Measurements from ENCODE around the gene LRSAM1. TPM values are rescaled to one million over a fixed set of nuclear protein-coding genes. Genes with fewer than 3 reads are reported as not detected.

LRSAM1 gene
- polyA plus RNA-seq (ENCODE audit: insufficient read depth in 1 of 5, insufficient read length in 5 of 5, low replicate concordance in 1 of 5), result 10 to 100 TPM; 15.1 to 19.9 (median 16.7) TPM
- long read RNA-seq, donor 1, result 0 reads
- long read RNA-seq, donor 2, partial matches to known transcripts, result 0 of 1 reads
- long read RNA-seq, donor 2, other reads (novel, unspliced or antisense), result 0 of 1 reads
- long read RNA-seq, donor 3, partial matches to known transcripts, result 7 of 7 reads
- long read RNA-seq, donor 3, other reads (novel, unspliced or antisense), result 0 of 7 reads
- long read RNA-seq, donor 4, result 0 reads
- long read RNA-seq, donor 5, partial matches to known transcripts, result 6 of 8 reads
- long read RNA-seq, donor 5, other reads (novel, unspliced or antisense), result 0 of 8 reads
- long read RNA-seq, donor 6, partial matches to known transcripts, result 0 of 2 reads
- long read RNA-seq, donor 6, other reads (novel, unspliced or antisense), result 0 of 2 reads
- long read RNA-seq, donor 7, partial matches to known transcripts, result 6 of 7 reads
- long read RNA-seq, donor 7, other reads (novel, unspliced or antisense), result 0 of 7 reads
- long read RNA-seq, donor 8, partial matches to known transcripts, result 0 of 1 reads
- long read RNA-seq, donor 8, other reads (novel, unspliced or antisense), result 0 of 1 reads

DNA sequence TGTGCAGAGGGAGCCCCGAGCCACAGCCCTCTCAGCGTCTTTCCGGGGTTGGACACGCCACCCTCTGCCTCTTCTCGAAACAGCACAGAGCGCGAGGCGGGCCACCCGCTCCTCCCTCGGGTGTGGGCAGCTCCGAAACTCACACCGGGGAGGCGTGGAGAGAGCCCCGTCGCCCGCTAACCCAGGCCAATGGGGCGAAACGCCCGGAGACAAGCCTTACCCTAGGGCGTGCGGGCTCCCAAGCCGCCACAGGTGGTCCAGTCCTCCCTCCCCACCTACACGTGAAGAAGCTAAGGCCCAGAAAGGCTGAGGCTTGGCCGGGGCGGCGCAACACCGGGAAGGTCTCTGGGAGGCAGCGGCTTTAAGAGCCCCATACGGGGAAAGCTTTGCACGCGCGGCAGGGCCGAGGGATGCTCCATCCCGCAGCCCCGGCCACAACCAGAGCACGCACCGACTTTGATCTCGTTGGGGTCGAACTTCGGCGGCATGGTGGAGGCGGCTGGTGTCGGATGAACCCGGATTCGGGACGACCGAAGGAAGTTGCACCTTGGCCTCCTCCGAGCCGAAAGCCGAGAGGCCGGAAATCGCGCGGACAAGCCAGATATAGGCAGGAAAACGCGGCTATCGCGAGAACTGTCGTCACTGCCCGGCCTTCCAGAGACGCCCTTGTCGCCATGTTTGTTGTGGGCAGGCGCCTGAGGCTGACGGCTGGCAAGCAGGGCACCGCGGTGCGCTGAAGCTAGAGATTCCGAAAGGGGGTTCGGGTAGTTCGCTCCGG, at the start of gene LRSAM1, which contains the start of gene RPL12:
TSS of gene LRSAM1 (plus strand) at position 681 of the 778 bp plus-strand sequence. CDS start 3,018 bp downstream, outside the sequence.
TSS of gene RPL12 (minus strand) at position 577 of the 778 bp plus-strand sequence. CDS start at position 488, 89 bp downstream.
- DNase-seq, result peak; percentile 94 to 97

- no peak for DNase-seq
These were observed 48.8 kb upstream of the LRSAM1 start for GRCh38 chr9:127402401-127403090.

- no peak for DNase-seq
These were observed 47.7 kb upstream of the LRSAM1 start for GRCh38 chr9:127403507-127404192.

GRCh38 chr9:127404631-127405030, 46.7 kb upstream of the LRSAM1 start:
- no peak for DNase-seq

GRCh38 chr9:127405344-127406125, 45.8 kb upstream of the LRSAM1 start:
- DNase-seq, result no peak

- no peak for DNase-seq
These were observed 44.4 kb upstream of the LRSAM1 start for GRCh38 chr9:127406799-127407491.

DNA sequence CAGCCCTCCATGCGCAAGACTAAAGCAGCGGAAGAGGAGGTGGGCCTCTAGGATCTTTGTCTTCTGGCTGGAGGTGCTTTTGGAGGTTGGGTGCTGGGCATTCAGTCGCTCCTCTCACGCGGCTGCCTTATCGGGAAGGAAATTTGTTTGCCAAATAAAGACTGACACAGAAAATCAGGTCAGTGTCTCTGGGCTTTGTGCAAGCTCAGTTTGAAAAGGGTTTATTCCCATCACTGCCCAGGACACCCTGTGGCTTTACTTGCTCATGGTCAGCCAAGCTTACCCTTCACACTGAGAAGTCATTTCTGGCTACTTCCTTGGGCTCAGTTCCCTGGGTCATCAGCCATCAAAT, 43.8 kb upstream of the LRSAM1 start:
- DNase-seq, result no peak

GRCh38 chr9:127411122-127411521, 40.2 kb upstream of the LRSAM1 start:
- no peak for DNase-seq

GRCh38 chr9:127415141-127415540, 36.2 kb upstream of the LRSAM1 start:
- DNase-seq, result no peak

DNA sequence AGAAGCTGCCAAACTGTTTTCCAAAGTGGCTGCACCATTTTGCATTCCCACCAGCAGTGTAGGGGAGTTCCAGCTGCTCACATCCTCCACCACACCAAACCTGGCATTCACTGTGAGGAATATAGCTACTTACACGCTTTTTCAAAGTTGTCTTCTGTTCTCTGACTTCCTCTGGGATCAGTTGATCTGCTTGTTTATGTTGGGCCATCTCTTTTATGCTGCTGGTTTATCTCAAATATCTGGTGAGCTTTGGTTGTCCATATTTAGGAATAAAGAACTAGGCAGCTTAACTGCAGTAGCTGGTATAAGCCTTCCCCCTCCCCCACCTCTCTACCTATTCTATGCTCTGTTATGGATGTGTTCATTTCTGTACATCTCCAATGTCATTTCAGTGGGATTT, 35.7 kb upstream of the LRSAM1 start:
- DNase-seq, result no peak

- DNase-seq, result no peak
These were observed 33.9 kb upstream of the LRSAM1 start for GRCh38 chr9:127417131-127418036.

- DNase-seq, result no peak
These were observed 33.3 kb upstream of the LRSAM1 start for GRCh38 chr9:127418037-127418471.

DNA sequence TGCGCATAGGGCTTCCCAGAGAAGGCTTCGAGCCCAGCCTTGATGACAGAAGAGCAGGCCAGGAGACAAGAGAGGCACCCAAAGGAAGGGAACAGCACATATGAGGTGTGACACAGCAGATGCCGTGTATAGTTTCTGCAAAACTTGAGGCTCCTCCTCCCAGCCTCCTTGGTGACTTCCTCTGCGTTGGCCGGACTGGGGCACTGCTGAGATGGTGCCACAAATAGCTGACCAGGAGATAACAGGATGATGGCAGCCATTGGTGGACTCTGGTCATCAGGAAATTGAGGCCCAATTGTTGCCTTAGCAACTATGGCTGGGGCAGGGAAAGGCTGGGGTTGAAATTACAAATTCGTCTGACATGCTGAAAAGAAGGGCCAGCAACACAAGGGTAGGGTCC, 32.0 kb upstream of the LRSAM1 start:
- no peak for DNase-seq

DNA sequence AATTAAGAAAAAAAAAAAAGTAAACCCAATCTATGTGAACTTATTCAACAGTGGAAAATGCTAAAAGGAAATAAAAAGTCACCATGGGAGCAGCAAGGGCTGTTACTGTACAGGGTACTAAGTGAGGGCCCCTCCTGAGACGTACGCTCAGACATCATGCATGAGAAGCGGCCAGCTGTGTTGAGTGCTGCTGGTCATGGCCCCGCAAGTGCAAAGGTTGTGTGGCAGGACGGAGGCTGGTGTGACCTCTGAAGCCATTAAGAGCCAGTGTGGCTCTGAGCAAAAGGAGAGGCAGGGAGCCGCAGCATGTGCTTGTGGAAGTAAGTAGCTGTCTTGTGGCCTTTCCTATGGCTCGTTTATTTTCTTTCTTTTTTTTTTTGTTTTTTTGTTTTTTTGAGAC, 30.3 kb upstream of the LRSAM1 start:
- no peak for DNase-seq

DNA sequence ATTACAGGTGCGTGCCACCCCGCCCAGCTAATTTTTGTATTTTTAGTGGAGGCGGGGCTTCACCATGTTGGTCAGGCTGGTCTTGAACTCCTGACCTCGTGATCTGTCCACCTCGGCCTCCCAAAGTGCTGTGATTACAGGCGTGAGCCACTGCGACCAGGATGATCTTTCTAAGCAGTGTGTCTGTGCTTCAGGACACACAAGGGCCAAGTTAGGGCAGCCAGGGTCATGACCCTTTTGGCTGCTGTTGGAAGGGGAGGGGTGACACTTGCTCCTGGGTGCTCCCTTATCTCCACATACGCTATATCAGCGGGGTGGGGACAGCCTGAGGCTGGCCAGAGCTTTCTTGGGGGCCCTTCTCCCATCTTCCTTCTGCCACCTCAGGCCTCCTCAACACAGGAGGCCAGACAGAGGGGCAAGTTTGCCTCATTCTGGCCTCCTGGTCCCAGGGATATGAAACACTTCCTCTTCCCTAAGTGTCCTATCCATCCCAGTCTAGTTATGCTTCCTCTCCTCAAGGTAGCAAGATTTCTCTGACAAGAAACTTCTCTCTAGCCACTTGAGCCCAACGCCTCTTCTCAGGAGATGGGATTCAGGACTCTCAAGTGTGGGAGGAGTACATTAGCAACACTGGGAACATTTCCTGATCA, 29.1 kb upstream of the LRSAM1 start:
- DNase-seq, result no peak

DNA sequence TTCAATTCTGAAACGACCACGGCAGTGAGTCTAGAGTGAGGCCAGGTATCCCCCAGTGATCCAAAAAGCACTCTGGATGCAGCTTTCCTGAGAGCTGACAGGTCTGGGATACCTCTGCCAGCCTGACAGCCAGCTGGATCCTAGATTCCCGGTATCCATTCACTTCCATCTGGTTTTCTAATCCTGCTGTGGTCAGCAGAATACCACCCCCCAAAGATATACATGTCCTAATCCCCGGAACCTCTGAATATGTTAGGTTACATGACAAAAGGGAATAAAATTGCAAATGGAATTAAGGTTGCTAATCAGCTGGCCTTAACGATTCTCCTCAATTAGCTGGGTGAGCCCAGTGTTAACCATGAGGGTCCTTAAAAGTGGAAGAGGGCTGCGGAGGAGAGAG, 28.5 kb upstream of the LRSAM1 start:
- DNase-seq, result no peak

DNA sequence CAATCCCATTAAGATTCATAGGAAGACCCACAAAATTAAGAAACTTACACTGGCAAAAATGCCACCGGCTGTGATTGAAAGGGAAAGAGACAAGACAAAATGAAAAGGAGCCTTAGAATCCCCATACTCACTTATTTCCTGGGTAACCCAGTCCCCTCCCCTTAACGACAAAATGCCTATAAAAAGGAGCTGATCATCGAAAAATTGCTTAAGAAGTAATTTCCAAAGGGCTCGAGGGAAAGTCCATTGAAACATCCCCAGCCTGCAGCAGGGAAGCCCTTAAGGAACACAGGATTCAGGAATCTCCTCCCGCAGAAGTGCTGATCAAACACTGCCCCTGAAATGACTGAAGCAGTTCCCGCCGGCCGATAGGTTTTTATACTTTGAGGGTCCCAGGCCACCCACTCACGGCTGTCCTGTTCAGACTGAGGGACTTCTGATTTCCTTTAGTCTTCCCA, 27.8 kb upstream of the LRSAM1 start:
- no peak for DNase-seq
